Stimulated activated CD4-positive, alpha-beta T cell treated with anti-CD3 and anti-CD28 coated beads, Interleukin-12 subunit alpha, Interleukin-12 subunit beta, amount 100 ng/mL, for 4 hours (primary cell): Measurements from ENCODE around the gene SCYGR5.

Experiments
- DNase-seq: peaks from one replicate; pipeline ENCODE4 v3.0.0-alpha.2; 2020

The SCYGR5 gene

DNA sequence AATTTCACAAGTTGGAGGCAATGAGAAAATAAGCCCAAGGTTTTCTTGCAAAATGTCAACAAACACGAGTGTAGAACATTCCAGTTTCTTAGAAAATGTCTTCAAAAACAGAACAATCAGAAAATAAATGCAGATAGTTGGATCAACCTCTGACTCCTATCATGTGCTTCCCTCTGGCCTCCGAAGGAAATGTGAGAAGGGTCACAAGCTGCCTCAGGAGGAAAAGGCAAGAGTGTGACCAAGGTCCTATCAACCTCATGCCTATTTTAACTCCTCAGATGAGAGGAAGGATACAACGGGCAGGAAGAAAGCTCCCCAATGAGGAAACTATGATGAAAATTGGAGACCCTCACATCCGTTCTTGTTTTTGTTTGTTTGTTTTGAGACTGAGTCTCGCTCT lies 7.9 kb downstream of the SCYGR5 start:
- DNase-seq = no peak

GRCh38 chr2:227677928-227678327 lies 11.3 kb downstream of the SCYGR5 start:
- no peak for DNase-seq

DNA sequence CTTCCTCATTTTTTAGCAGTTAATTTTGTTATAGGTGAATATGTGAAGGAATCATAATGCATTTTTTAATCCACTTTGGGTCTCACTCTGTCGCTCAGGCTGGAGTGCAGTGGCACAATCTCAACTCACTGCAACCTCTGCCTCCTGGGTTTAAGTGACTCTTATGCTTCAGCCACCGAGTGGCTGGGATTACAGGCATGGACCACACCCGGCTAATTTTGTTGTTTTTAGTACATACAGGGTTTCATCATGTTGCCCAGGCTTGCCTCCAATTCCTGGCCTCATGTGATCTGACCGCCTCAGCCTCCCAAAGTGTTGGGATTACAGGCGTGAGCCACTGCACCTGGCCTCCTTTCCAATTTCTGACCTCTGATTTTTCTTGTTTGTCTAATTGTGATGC lies 17.7 kb downstream of the SCYGR5 start:
- no peak for DNase-seq

GRCh38 chr2:227687189-227687588 lies 20.6 kb downstream of the SCYGR5 start:
- DNase-seq = no peak

- DNase-seq = no peak
Observed at GRCh38 chr2:227696990-227697679, 30.5 kb downstream of the SCYGR5 start.

- no peak for DNase-seq
Observed at GRCh38 chr2:227701556-227701955, 35.0 kb downstream of the SCYGR5 start.

- DNase-seq = no peak
Observed at GRCh38 chr2:227703280-227703732, 36.7 kb downstream of the SCYGR5 start.

DNA sequence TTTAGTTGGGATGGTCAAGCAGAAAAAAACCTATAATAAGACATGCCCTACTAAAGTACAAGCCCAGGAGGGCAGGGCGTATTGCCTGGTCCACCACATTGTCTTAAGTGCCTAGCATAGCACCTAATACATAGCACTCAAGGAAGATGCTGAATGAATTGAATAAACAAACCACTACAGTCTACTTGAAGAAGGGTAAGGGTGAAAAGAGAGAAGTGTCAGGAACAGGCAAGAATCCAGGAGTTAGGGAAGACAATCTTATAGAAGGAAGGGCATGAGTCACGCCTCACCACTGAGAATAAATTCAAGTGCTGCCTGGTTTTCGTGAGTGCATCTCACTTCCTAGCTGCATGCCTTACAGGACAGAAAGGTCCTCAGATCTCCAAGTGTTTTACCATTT lies 37.4 kb downstream of the SCYGR5 start:
- no peak for DNase-seq

DNA sequence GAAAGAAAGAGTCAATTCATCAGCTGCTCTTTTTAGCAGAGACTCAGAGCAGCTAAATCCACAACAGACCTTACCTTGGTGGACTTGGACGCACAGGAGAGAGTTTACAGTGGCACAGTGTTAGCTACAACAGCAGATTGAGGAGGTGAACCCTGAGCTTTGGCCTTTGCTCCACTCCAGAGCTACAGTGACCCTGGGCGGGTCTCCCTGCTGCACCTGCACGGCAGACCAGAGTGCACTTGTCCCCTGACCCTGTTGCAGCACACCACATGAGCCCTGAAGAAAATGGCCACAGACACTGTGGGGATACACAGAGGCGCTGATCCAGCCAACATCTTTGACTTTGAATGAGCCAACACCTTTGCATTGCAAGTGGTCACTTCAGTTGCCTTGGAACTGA lies 40.3 kb downstream of the SCYGR5 start:
- no peak for DNase-seq

DNA sequence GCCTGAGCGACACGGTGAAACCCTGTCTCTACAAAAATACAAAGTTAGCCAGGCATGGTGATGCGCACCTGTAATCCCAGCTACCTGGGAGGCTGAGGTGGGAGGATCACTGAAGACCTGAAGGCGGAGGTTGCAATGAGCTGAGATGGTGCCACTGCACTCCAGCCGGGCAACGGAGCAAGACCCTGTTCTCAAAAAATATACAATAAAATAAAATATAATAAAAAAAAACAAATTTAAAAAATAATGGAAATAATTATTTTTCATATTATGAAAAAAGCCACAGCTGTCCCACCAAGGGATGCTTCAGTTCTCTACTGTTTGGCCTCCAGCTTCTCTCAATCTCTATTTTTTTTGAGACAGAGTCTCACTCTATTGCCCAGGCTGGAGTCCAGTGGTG lies 40.8 kb downstream of the SCYGR5 start:
- DNase-seq = no peak

DNA sequence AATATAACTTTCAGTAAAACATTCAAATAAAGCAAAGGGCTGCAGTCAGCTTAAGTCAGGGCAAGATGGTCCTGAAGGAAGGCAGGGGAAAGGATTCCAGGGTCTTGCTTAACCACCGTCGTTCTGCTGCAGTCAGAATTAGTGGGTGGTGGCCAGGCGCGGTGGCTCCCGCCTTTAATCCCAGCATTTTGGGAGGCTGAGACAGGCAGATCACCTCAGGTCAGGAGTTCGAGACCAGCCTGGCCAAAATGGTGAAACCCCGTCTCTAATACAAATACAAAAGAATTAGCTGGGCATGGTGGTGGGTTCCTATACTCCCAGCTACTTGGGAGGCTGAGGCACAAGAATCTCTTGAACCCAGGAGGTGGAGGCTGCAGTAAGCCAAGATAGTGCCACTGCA lies 44.4 kb downstream of the SCYGR5 start:
- no peak for DNase-seq

DNA sequence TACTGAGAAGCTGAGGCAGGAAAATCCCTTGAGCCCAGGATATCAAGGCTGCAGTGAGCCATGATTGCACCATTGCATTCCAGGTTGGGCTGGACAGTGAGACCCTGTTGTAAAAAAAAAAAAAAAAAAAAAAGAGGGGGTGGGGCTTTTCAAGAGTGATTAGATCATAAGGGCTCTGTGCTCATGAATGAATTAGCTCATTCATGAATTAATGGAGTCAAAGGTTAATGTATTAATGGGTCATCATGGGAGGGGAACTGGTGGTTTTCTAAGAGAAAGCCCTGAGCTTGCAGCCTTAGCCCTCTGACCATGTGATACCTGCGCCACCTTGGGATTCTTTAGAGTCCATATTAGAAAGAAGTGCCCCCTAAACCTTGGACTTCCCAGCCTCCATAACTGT lies 46.7 kb downstream of the SCYGR5 start:
- no peak for DNase-seq

DNA sequence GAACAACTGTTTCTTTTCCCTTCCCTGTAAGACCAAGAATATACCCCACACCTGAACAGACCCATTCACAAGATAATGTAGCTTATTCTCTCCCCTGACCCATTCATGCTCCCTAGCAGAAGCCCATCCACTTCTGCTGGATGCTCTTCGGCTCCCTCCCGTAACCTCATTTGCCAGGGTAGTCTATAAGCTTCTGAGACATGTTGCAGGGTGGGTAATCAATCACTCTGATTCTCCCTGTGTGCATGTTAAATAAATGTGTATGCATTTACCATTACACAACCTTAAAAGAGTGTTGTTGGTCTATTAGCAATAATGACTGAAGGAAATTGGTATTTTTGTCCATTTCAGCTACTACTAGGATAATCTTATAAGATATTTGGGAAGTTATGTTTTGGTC lies 49.9 kb downstream of the SCYGR5 start:
- no peak for DNase-seq
